DMS153 treated with DMSO at 0.1 percent for 48 hours (cell line): ENCODE measurements around the gene PTER.

Source experiments
- DNase-seq: peaks from one replicate; lab custom pipeline; 2025; ENCODE audit not compliant: unreplicated experiment; lab: John Stamatoyannopoulos, UW

Gene PTER

GRCh38 chr10:16529853-16530252, 93.0 kb downstream of the PTER start:
- DNase-seq, result no peak

GRCh38 chr10:16536155-16536554, 99.3 kb downstream of the PTER start:
- DNase-seq, result no peak

- no peak for DNase-seq
Observed at GRCh38 chr10:16544099-16544498, 107.3 kb downstream of the PTER start.

- DNase-seq, result no peak
Observed at GRCh38 chr10:16544591-16544990, 107.8 kb downstream of the PTER start.

- no peak for DNase-seq
Observed at GRCh38 chr10:16545116-16545736, 108.4 kb downstream of the PTER start.

GRCh38 chr10:16547973-16548372, 111.2 kb downstream of the PTER start:
- DNase-seq, result no peak

- no peak for DNase-seq
Observed at GRCh38 chr10:16559236-16559773, 122.5 kb downstream of the PTER start.

- DNase-seq, result no peak
Observed at GRCh38 chr10:16562891-16563290, 126.1 kb downstream of the PTER start.
